ENCODE results near the gene KCNA4.

DNA sequence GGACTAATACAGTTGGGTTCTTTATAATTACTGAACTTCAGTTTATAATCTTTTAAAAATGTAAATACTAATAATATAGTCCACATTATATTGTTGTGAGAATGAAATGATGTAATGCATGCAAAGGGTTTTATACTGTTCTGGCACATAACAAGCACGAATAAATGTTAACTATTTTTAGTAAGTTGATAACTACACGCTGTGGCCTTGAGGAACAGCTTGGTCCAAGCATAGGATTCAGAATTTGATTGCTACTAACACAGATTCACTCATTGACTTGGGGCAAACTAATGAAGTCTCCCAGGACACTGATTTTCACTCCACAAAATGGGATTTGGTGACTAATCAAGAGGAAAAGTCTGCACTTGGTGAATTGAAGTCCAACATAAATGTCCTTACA is 38.3 kb downstream of the KCNA4 start:
- TF ChIP-seq, protein P1, sequence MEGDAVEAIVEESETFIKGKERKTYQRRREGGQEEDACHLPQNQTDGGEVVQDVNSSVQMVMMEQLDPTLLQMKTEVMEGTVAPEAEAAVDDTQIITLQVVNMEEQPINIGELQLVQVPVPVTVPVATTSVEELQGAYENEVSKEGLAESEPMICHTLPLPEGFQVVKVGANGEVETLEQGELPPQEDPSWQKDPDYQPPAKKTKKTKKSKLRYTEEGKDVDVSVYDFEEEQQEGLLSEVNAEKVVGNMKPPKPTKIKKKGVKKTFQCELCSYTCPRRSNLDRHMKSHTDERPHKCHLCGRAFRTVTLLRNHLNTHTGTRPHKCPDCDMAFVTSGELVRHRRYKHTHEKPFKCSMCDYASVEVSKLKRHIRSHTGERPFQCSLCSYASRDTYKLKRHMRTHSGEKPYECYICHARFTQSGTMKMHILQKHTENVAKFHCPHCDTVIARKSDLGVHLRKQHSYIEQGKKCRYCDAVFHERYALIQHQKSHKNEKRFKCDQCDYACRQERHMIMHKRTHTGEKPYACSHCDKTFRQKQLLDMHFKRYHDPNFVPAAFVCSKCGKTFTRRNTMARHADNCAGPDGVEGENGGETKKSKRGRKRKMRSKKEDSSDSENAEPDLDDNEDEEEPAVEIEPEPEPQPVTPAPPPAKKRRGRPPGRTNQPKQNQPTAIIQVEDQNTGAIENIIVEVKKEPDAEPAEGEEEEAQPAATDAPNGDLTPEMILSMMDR (IDR thresholded peaks at IDR 0.05) = no peak
- no peak for TF ChIP-seq POLR2A (IDR thresholded peaks at IDR 0.05)
